HG03520 (cell line): Measurements from ENCODE around the gene RUNX2.

ENCODE experiments used
- ATAC-seq: cut with Tn5 transposase; IDR thresholded peaks from one replicate; pipeline ENCODE4 v1.9.1; 2021; ENCODE audit warnings: mild to moderate bottlenecking, moderate library complexity; ENCODE audit not compliant: unreplicated experiment

Gene RUNX2

DNA sequence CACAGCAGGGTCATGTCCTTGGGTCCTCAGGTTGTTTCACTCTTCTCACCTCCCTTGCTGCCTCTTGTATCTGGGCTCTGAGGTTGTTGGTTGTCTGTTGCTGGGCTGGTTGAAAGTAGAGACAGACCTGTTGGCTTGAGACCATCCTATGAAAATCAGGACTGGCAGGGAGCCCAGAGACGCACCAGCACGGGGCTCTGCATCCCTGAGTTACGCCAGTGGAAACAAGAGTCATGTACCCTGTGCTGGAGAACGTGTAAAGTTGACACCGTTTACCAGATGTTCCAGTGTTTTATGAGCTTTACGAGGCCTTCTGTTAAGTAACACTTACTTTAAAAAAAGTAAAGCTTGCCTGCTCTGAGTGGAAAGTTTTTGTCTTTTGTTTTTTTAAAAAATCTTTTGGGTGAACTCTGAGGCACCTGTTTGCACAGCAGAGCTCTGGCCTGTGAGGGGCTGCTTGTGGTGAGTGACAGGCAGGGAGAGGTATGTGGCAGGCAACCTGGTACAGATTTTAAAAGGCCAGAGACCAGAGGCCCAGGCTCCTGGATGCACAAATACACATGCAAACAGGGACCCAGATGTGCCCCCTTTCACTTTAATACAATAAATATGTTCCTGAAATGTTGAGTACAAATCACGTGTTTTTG lies 309.6 kb downstream of the RUNX2 start:
- ATAC-seq = no peak

DNA sequence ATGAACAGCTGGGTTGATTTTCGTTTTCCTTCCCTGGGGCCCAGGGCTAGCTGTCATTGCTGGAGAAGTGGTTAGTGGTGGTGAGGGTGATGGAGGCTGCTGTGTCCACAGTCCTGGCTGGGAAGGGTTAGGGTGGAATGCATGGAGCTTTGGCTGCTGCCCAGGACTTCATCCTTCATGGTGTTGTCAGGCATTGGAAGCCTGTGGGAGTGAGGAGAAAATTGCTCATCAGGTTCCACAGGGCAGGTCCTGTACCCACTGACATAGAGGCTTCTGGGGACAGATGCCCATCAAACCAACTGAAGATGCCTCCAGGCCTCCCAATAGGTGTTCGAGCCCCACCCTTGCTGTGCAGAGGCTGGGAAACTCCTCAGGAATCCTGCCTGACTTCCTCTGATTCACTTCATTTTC lies 312.0 kb downstream of the RUNX2 start:
- ATAC-seq = no peak

DNA sequence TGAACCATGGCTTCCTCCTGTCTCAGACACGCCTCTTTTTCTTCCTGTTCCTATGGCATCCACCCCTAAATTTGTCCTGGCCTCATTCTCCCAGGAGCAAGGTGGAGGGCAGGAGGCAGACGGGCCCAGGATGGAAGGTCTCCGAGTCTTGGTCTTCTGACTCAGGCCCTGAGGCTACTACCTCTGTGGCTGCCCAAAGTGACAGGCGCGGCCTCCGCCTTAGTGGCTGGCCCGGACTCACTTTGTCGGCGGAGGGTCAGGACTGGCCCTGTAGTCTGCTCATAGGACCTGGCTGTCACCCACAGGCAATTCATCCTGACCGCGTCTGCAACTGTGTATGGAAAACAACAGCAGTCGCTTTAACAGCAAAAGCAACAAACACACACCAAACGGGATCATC lies 312.7 kb downstream of the RUNX2 start:
- ATAC-seq = no peak

DNA sequence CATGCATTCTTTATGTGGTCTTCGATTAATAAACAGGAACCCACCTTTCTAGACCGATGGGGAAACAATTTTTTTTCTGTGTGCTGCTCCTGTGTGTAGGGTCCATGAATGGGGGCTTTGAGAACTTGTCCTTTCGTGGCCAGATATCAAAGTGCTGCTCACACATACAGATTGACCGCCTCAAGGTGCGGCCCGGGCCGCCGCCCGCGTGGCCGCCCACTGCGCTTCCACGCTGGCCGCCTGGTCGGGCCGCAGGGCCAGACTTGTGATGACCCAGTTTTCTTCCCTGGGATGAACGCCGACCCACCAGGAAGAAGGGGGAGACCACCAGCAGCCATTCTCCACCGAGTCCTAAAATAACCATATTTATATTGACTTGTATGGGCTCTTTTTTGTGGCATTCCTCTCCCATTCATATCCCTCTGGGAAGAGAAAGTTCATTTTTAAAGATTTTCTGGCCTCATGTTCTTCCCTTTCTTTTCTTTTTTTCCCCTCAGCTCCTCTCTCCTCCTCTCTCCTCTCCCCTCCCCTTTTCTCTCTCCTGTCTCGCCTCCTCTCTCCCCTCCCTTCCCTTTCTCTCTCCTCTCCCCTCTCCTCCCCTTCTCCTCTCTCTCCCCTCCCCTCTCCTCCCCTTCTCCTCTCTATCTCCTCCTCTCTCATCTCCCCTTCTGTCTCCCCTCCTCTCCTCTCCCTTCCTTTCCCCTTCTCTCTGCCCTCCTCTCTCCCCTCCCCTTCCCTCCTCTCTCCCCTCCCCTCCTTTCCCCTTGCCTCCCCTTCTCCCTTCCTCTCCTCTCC lies 314.4 kb downstream of the RUNX2 start:
- no peak for ATAC-seq

DNA sequence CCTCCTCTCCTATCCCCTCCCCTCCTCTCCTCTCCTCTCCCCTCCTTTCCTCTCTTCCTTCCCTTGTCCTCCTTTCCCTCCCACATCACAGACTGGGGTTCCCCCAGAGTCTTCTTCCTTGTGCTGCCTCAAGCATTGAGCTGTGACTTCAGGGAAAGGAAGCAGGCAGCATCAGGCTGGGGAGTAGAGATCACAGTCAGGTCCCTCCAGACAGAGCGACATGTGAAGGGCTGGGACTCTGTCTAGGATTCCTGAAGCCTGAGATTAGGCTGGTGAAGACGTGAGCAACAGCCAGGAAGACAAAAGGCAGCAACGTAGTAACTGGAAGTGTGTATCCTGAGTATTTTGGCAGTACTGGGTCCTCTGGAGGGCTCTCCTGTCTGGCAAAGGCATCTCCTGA lies 315.0 kb downstream of the RUNX2 start:
- ATAC-seq = no peak

DNA sequence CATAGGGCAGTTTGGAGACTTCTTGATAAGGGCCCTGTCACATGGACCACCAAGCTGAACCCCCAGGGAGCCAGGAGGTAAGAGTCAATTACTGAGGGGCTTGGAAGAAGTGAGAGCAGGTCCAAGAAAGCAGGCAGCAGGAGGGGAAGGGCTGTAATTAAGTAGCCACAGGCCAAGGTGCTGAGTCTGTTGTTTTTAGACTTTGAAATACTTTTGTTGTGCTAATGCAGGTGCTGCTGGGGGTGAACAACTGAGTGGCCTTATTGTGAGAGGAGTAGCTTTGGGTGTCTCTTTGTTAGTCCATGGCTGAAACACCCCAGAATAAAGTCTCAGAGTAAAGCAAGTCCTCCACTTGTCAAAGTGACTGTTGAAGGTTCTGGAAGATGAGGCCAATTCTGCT lies 316.6 kb downstream of the RUNX2 start:
- ATAC-seq = no peak

DNA sequence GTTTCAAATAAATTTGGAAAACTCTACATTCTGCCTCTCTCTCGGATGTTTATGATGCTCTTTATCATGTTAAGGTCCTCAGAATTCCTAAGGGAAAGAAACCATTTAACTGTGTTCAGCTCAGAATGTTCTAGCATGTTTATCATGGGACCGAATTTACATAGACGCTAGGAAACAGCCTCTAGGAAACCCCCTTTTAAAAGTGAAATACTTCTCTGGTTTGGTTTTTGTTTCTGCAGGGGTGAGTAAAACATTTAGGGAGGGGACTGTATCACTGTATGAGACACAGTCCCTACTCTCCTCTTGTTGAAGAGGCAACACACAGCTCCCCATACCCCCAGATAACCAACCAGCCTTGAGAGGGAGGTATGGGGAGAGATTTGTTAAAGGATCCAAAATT lies 317.2 kb downstream of the RUNX2 start:
- ATAC-seq = peak; percentile 63

DNA sequence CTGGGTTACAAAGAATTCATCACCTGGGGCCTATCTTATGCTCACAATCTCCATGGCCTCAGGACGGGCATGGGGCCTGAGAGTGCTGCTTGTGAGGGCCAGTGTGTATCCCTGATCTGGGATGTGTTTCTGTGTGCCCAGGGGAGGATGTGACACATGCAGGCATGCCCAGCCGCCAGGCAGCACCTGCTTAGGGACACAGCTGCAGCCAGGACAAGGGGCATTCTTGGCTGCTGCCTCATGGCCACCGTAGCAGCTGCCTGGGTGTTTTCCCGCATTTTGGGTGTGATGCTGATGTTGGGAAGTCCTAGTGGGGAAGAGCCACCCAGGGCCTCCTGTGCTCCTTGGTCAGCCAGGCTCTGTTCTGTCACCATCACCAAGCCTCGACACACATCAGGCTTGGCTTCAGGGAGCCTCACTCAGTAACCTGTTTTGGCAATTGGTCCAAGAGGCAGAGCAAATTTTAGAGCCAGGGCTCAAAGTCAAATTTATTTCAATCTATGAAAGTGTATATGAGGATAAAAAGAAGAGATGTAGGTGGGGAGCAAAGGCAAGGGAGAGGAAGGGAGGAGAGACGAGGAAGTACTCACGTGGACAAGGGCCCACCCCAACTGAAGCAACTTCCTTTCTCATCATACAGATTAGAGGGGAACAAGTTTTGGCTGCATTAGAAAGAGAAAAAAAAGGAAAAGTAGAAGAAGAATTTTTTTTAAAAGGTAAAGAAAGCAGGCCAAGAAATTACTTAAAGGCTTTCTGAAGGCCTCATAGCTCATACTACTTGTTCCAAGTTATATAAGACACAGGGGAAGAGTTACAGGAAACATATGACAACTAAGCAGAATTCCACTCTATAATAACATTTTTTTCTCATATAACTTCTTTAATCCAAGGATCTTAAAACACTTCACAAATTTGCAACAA lies 319.5 kb downstream of the RUNX2 start:
- ATAC-seq = no peak

DNA sequence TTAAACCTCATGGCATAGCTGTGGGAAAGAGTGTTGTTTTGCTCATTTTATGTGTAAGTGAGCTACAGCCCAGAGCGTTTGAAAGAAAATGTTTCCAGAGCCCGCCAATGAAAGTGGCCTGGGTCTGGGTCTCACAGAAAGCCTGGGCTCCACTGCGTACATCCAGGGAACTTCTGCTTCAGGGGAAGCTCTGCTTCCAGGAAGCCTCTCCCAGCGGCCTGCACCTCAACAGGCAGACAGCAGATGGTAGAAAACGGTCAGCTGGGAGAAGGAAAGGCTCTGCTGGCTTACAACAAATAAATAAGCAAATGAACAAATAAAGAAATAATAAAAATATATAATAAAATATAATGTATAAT lies 320.1 kb downstream of the RUNX2 start:
- ATAC-seq = no peak

DNA sequence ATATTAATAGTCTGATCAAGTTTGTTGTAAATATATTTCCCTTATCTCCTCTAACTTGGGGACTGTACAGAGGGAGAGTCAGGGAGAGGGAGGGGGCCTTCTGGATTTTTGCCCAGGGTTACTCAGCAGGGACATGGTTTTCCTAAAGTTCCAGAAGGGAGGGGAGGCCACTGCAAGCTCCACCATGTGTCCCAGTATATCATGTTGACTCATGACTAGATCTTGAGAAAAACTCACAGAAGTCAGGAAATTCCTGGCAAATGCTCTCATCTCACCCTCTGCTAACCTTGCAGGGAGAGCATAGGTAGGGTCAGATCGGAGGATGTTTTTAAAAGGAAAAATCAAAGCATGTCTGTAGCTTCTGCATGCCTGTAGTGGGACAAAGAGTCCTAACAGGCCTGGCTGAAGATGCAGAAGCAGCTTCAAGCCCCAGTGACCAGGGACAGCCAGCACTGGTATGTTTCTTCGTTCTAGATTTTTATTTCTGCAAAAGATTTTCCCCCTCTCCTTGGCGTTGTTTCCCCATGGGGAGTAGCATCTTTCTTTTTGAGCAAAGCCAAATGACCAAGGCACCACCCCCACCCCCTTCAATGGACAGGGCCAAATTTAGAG lies 322.5 kb downstream of the RUNX2 start:
- ATAC-seq = no peak

DNA sequence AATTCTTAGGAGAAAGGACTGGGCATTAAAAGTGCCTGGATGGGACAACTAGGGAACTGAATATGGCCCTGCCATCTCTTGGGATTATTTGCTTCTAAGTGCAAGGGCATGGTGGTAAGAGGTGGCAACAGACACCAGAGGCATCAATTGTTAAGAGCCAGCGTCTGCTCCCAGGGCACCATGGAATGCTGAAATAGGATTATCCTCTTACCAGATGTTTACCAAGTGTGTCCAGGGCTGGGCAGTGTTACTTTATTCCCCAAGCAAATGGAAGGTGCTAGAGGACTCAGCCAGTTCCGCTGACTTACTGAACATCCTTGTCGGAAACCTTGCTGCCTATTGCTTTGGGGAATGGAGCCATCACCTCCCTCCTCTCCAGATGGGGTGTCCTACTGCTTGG lies 323.2 kb downstream of the RUNX2 start:
- no peak for ATAC-seq

DNA sequence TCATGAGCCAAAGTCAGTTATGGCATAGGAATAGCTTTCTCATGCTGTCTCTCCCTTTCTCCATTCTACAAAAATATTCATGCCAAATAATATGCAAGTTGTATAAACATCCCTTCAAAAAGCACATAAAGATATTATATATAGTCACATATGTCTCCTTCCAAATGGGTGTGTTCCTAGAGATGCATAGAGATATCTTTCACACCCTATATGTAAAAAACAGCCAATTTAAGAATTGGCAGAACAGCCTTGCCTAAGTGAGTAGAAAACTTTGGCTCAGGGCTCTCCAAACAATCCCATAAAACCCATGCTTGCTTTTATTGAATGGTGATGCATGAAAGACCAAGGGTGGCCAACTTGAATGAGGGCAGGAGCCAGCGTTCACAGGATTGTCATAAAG lies 324.3 kb downstream of the RUNX2 start:
- ATAC-seq = no peak

DNA sequence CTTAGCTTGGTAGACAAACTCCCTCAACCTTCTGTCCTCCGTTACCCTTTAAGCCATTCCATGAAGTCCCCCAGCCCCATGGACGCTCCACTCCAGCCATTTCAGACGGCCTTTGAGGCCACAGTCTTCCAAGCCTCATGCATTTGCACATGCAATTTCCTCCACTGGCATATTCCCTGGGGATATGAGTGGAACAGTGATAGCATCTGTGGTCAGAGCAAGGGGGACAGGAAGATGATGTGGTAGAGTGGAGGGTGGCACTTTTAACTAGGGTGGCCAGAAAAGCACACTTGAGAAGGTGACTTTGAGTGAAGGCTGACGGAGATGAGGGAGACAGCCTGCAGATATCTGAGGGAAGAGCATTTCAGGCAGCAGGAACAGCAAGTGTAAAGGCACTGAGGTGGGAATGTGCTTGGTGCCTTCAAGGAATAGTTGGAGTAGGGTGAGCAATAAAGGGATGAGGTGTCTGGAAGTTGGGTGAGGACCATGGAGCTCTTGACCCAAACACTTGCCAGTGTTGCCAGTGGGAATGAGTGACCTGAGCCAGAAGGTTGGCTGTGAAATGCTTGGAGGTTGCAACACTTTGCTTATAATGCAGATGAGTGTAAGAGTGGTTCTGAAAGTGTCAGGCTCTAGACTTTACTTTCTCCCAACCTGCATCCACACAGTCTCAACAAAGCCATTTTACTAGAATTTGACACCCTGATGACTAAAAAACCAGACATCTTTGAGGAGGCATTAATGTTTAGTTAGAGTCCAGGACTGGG lies 325.2 kb downstream of the RUNX2 start:
- no peak for ATAC-seq

DNA sequence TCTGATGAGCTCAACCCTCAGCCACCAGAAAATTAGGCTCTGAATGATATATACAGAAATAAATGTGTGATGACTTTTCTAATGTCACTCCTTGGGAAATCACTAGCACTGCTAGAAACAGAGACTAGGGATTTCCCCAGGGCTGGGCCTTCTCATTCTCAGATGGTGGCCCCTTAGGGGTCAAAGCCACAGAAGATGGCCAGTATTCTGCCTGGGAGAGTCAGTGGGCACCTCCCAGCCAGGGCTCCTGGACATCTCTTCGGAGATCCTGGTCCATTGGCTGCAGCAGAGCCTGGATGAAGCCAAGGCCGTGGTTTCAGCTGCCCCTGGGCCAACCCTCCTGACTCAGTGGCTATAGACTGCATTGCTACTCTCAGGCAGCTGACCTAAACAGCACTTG lies 326.5 kb downstream of the RUNX2 start:
- ATAC-seq = no peak

DNA sequence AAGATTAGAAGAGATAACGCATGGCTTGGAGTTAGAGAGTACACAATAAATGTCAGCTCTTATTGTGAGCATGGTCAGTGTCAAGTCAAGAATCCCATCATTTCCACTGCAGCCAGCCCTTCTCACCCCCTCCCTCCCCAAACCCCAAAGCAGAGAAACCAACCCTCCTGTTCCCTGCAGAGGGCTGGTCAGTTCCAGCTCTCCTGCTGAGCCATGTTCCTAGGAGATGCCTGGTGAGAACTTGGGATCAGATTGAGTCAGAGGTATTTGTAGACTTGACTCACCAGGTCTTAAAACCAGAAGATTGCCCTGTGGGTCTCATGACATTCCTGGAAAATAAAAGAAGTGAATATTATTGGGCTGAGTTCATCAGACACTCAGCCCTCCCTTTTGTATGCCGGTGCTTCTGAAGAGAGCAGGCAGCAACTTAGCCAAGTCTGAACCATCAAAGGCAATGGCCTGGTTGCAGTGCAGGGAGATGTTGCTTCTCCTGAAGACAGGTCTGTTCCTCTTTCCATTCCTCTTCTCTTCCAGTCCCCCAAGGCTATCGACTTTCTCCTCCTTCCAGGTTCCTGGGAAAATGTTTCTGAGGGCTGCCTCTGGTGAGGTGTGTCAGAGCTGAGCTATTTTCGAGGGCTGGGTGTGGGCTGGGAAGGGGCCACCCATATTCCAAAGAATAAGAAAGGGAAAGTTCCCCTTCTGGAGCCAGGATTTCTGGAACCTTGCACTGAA lies 327.8 kb downstream of the RUNX2 start:
- no peak for ATAC-seq

DNA sequence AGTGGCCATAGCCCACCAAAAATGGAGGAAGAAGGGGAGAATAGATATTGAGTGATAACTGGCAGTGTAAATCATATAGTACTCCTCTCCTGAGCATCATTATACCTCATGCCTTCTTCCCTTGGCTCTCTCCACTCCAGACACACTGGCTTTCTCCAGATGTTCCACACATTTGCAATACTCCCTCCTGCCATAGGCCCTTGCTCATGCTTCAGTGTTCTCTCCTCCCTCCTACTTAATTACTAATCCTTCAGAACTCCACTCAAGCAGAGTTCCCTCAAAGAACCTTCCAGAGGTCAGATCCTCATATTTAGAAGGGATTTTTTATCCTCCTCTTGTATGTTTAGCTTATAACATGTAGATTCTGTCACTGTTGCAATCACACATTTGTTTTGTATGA lies 329.1 kb downstream of the RUNX2 start:
- ATAC-seq = no peak

DNA sequence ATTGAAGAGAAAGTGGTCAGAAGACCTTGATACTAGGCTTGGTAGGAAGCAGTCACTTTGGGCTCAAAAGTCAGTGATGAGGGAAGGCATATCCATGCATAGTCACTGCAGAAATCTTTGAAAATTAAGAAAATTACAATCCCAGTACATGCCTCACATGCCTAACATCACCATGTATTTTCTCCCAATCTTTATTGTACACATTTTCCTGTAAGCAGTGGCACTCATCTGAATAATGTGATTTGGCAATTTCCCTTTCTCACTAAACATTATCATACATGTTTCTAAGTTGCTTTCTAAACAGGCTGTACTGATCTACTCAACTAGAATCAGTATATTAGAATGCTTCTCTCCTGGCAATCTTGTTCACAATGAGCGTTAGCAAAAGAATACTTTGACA lies 330.3 kb downstream of the RUNX2 start:
- no peak for ATAC-seq

DNA sequence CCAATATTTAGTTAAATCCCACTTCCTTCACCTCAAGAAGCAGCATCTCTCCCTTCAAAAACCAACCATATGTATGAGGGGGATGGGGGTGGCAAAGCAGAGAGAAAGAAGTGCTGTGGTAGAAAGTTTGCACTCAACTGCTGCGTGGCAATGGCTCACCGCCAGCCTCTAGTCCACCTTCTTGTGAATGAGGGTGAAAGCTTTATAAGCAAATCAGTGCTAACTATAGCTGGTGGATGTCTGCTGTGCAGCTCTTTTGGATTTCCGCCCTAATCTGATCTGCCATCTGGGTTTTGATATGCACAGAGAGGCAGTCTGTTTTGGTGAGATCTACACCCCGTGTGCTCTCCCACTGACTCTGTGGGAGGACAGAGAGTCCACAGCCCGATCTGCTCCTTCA lies 330.8 kb downstream of the RUNX2 start:
- no peak for ATAC-seq

DNA sequence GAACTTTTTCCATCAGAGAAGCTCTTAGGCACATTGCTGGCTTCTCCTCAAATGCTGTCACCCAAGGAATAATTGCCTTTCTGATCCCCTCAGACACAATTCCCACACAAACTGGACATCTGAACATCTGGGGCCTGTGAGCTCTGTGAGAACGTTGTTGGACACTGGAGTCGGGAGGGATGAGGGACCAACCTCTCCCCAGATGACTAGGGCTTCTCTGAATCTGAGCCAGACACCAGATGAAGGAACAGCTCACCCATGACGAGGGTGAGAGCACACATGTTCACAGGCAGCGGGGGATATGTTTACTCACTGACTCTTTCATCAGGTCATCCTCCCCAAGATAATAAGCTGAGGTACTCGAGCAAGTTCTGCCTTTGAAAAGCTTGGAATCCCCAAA lies 333.5 kb downstream of the RUNX2 start:
- ATAC-seq = no peak
